GM19099 (cell line): Measurements from ENCODE around the gene PIGC.

Experiments
- POLR2A ChIP-seq: IDR thresholded peaks from 3 replicates; pipeline ENCODE4 v1.6.1; 2011; ENCODE audit warnings: low read depth; ENCODE audit not compliant: insufficient read length; ENCODE audit errors: extremely low read depth

PIGC gene

GRCh38 chr1:172473302-172473701 is 29.4 kb upstream of the PIGC start:
- TF ChIP-seq POLR2A: no peak

GRCh38 chr1:172472495-172472894 is 28.6 kb upstream of the PIGC start:
- TF ChIP-seq POLR2A: no peak

GRCh38 chr1:172471666-172472065 is 27.8 kb upstream of the PIGC start:
- TF ChIP-seq POLR2A: no peak

- TF ChIP-seq POLR2A: no peak
These were observed 26.3 kb upstream of the PIGC start for GRCh38 chr1:172470149-172470548.

GRCh38 chr1:172469717-172470116 is 25.8 kb upstream of the PIGC start:
- no peak for TF ChIP-seq POLR2A

- no peak for TF ChIP-seq POLR2A
These were observed 24.4 kb upstream of the PIGC start for GRCh38 chr1:172468296-172468695.

- no peak for TF ChIP-seq POLR2A
These were observed 23.6 kb upstream of the PIGC start for GRCh38 chr1:172467446-172467845.

GRCh38 chr1:172466795-172467407 is 23.0 kb upstream of the PIGC start:
- TF ChIP-seq POLR2A: no peak

- no peak for TF ChIP-seq POLR2A
These were observed 21.7 kb upstream of the PIGC start for GRCh38 chr1:172465617-172466016.

- TF ChIP-seq POLR2A: no peak
These were observed 17.0 kb upstream of the PIGC start for GRCh38 chr1:172460887-172461315.

GRCh38 chr1:172460177-172460576 is 16.3 kb upstream of the PIGC start:
- TF ChIP-seq POLR2A: no peak

- TF ChIP-seq POLR2A: no peak
These were observed 13.7 kb upstream of the PIGC start for GRCh38 chr1:172457479-172458130.

- no peak for TF ChIP-seq POLR2A
These were observed 12.5 kb upstream of the PIGC start for GRCh38 chr1:172456344-172456769.

GRCh38 chr1:172455451-172455850 is 11.6 kb upstream of the PIGC start:
- TF ChIP-seq POLR2A: no peak

GRCh38 chr1:172453607-172454006 is 9.7 kb upstream of the PIGC start:
- TF ChIP-seq POLR2A: no peak

- TF ChIP-seq POLR2A: no peak
These were observed 9.3 kb upstream of the PIGC start for GRCh38 chr1:172453153-172453545.

GRCh38 chr1:172452536-172453152 is 8.8 kb upstream of the PIGC start:
- no peak for TF ChIP-seq POLR2A

GRCh38 chr1:172451002-172451443 is 7.2 kb upstream of the PIGC start:
- no peak for TF ChIP-seq POLR2A
